CD14-positive monocyte (primary cell): ENCODE results near the gene CCDC174. TPM values are rescaled to one million over a fixed set of nuclear protein-coding genes. Genes with fewer than 3 reads are reported as not detected.

Source experiments
- DNase-seq, 3 donors: peaks; one replicate each; pipeline ENCODE4 v3.0.0-alpha.2; 2011 to 2022
- H2AFZ ChIP-seq: 2 replicates; pipeline ENCODE4 v1.6.0; 2012; ENCODE audit warnings: mild to moderate bottlenecking, low read depth, low read length, inconsistent platforms; ENCODE audit not compliant: insufficient read depth, poor library complexity, severe bottlenecking
- H3K27ac ChIP-seq, 2 donors: 1 replicate in 1 of 2; 2 replicates in 1 of 2; pipeline ENCODE4 v1.5.1; 2012 to 2013; ENCODE audit warnings: low read length in 2 of 2, control low read depth in 1 of 2, inconsistent platforms in 1 of 2, low read depth in 1 of 2, mild to moderate bottlenecking in 1 of 2
- H3K27me3 ChIP-seq, 2 donors: one replicate each; pipeline versions ENCODE4 v1.6.0 to v1.6.1; 2011 to 2013; ENCODE audit warnings: low read length in 2 of 2; ENCODE audit not compliant: control insufficient read depth in 2 of 2, insufficient read depth in 2 of 2
- H3K36me3 ChIP-seq, 2 donors: replicated peaks in 1 of 2; 1 replicate in 1 of 2; 2 replicates in 1 of 2; pipeline versions ENCODE4 v1.5.1 to v1.6.1; 2012 to 2013; ENCODE audit warnings: low read length in 2 of 2, control low read depth in 1 of 2, inconsistent platforms in 1 of 2, mild to moderate bottlenecking in 1 of 2; ENCODE audit not compliant: insufficient read depth in 2 of 2, control insufficient read depth in 1 of 2
- H3K4me1 ChIP-seq, 2 donors: 1 replicate in 1 of 2; 2 replicates in 1 of 2; pipeline versions ENCODE4 v1.5.1 to v1.6.1; 2012 to 2013; ENCODE audit warnings: low read length in 2 of 2, control low read depth in 1 of 2, inconsistent platforms in 1 of 2, mild to moderate bottlenecking in 1 of 2, moderate library complexity in 1 of 2; ENCODE audit not compliant: insufficient read depth in 2 of 2, control insufficient read depth in 1 of 2
- H3K4me2 ChIP-seq: replicated peaks from 2 replicates; pipeline ENCODE3; 2012; ENCODE audit warnings: low read length, moderate library complexity, mild to moderate bottlenecking; ENCODE audit not compliant: poor library complexity, severe bottlenecking; ENCODE audit errors: extremely low read depth
- H3K4me3 ChIP-seq, 3 experiments: fragments of 200-600 bp in 1 of 3; sonication (generic) in 1 of 3; replicated peaks in 1 of 3; 1 replicate in 2 of 3; 2 replicates in 1 of 3; pipeline ENCODE4 v1.5.1; 2011 to 2013; ENCODE audit warnings: low read length in 3 of 3, mild to moderate bottlenecking in 3 of 3, control low read depth in 2 of 3, low read depth in 2 of 3, inconsistent platforms in 1 of 3, moderate library complexity in 1 of 3
- H3K79me2 ChIP-seq: 2 replicates; pipeline ENCODE4 v1.6.0; 2012; ENCODE audit warnings: mild to moderate bottlenecking, control low read depth, inconsistent platforms, low read length, moderate library complexity; ENCODE audit not compliant: insufficient read depth
- H3K9ac ChIP-seq: 2 replicates; pipeline ENCODE4 v1.6.0; 2017; ENCODE audit warnings: low read length, mild to moderate bottlenecking; ENCODE audit not compliant: insufficient read depth, poor library complexity, severe bottlenecking
- H3K9me3 ChIP-seq, 2 donors: replicated peaks in 1 of 2; 1 replicate in 1 of 2; 2 replicates in 1 of 2; pipeline versions ENCODE4 v1.5.1 to v1.6.1; 2012 to 2013; ENCODE audit warnings: low read length in 2 of 2, control low read depth in 1 of 2; ENCODE audit not compliant: control insufficient read depth in 1 of 2, insufficient read depth in 1 of 2
- H4K20me1 ChIP-seq: 2 replicates; pipeline ENCODE4 v1.6.0; 2012; ENCODE audit warnings: mild to moderate bottlenecking, low read length, control low read depth, moderate library complexity; ENCODE audit not compliant: insufficient read depth
- H3K27ac Mint-ChIP-seq, 7 donors: one replicate each; pipeline ENCODE4 v1.8.0; 2020; ENCODE audit warnings: mild to moderate bottlenecking in 7 of 7, mixed read lengths in 7 of 7, moderate library complexity in 6 of 7, inconsistent platforms in 2 of 7
- H3K27me3 Mint-ChIP-seq, 3 donors: one replicate each; pipeline ENCODE4 v1.8.0; 2021 to 2022; ENCODE audit warnings: low read depth in 3 of 3, mild to moderate bottlenecking in 3 of 3, mixed read lengths in 3 of 3, moderate library complexity in 3 of 3, inconsistent platforms in 1 of 3
- H3K36me3 Mint-ChIP-seq, 2 donors: one replicate each; pipeline ENCODE4 v1.8.0; 2020; ENCODE audit warnings: mixed read lengths in 2 of 2, inconsistent platforms in 1 of 2, mild to moderate bottlenecking in 1 of 2
- H3K4me1 Mint-ChIP-seq: one replicate; pipeline ENCODE4 v1.8.0; 2020; ENCODE audit warnings: mild to moderate bottlenecking, mixed read lengths
- H3K4me3 Mint-ChIP-seq, 2 donors: one replicate each; pipeline ENCODE4 v1.8.0; 2020; ENCODE audit warnings: mild to moderate bottlenecking in 2 of 2, mixed read lengths in 2 of 2, moderate library complexity in 1 of 2
- H3K9me3 Mint-ChIP-seq, 7 donors: one replicate each; pipeline ENCODE4 v1.8.0; 2020 to 2022; ENCODE audit warnings: mixed read lengths in 7 of 7, mild to moderate bottlenecking in 6 of 7, moderate library complexity in 6 of 7, inconsistent platforms in 2 of 7
- WGBS: methylation state at CpG from one replicate; pipeline ENCODE4 v1.1.5; 2013; ENCODE audit warnings: missing lambda C conversion rate; ENCODE audit not compliant: insufficient coverage; 5-methylcytosine and 5-hydroxymethylcytosine counted together
- intact Hi-C, 2 donors: fragments of 100-400 bp; cut with micrococcal nuclease; formaldehyde crosslinking; loops; one replicate each; pipeline versions ENCODE4 v1.15.0 to v1.15.1; 2023
- polyA plus RNA-seq, 3 donors: library from polyadenylated mRNA; depleted of rRNA in 1 of 3; unstranded in 2 of 3; stranded (reverse) in 1 of 3; fragments of 300-500 nt in 2 of 3; fragments of >200 nt in 1 of 3; fragmentation: Illumina TruSeq in 2 of 3; gene quantifications; 1 replicate in 2 of 3; 2 replicates in 1 of 3; pipeline ENCODE4 v1.2.3, GENCODE V29; 2012 to 2021
- TF ChIP-seq, protein P1 (sequence below): fragments of 200-600 bp; IDR thresholded peaks from one replicate; pipeline ENCODE4 v1.8.0; 2022; ENCODE audit warnings: antibody characterized with exemption, mild to moderate bottlenecking

CCDC174 gene
- polyA plus RNA-seq, 3 donors, result 6.2 to 7.9 (median 7.4) TPM

DNA sequence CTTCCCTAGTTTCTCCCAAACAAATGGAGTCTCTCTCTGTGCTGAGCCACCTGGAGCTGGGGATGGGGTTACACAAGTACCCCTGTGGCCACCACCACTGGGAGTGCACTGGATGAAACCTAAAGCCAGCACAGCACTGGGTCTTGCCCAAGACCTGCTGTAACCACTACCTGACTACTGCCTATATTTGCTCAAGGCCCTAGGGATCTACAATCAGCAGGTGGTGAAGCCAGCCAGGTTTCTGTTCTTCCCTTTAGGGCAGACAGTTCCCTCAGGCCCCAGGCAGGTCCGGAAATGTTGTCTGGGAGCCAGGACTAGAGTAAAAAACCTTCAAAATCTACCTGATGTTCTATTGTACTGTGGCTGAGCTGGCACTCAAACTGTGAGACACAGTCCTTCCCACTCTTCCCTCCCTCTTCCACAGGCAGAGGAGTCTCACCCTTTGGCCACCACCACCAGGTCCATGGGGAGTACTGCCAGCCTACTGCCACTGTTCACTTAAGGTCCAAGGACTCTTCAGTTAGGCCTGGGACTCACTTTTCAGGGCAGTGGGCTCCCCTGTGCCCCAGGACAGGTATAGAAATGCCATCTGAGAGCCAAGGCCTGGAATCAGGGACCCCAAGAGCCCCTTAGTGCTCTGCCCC, 47.2 kb downstream of the CCDC174 start:
- TF ChIP-seq, protein P1, sequence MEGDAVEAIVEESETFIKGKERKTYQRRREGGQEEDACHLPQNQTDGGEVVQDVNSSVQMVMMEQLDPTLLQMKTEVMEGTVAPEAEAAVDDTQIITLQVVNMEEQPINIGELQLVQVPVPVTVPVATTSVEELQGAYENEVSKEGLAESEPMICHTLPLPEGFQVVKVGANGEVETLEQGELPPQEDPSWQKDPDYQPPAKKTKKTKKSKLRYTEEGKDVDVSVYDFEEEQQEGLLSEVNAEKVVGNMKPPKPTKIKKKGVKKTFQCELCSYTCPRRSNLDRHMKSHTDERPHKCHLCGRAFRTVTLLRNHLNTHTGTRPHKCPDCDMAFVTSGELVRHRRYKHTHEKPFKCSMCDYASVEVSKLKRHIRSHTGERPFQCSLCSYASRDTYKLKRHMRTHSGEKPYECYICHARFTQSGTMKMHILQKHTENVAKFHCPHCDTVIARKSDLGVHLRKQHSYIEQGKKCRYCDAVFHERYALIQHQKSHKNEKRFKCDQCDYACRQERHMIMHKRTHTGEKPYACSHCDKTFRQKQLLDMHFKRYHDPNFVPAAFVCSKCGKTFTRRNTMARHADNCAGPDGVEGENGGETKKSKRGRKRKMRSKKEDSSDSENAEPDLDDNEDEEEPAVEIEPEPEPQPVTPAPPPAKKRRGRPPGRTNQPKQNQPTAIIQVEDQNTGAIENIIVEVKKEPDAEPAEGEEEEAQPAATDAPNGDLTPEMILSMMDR, result no peak
- Mint-ChIP-seq H3K36me3 (no peaks in the 10 kb centered on the region), H3K4me3 (no peak overlapping the region), H3K27me3 (peaks cover 0 to 2% (median 1%) of the 10 kb centered on the region in 3 donors), H3K27ac (no peak overlapping the region), H3K9me3 (peaks cover 0 to 4% (median 2%) of the 10 kb centered on the region in 7 donors), H3K4me1 (no peaks in the 10 kb centered on the region)
- H3K9ac ChIP-seq, result no peak overlapping the region
- H3K9me3 ChIP-seq, result no peaks in the 10 kb centered on the region
- H3K27me3 ChIP-seq, result no peaks in the 10 kb centered on the region
- no peak for DNase-seq
- intact Hi-C loops, result no loop called here
- no peaks in the 10 kb centered on the region for H3K79me2 ChIP-seq
- H3K4me2 ChIP-seq, result no peak overlapping the region
- H3K4me3 ChIP-seq, result no peak overlapping the region
- WGBS, result 100% methylated on average over 1 of the region's 1 CpG
- no peaks in the 10 kb centered on the region for H4K20me1 ChIP-seq
- no peaks in the 10 kb centered on the region for H3K36me3 ChIP-seq
- H3K4me1 ChIP-seq, result no peaks in the 10 kb centered on the region
- no peak overlapping the region for H2AFZ ChIP-seq
- H3K27ac ChIP-seq, result no peak overlapping the region

DNA sequence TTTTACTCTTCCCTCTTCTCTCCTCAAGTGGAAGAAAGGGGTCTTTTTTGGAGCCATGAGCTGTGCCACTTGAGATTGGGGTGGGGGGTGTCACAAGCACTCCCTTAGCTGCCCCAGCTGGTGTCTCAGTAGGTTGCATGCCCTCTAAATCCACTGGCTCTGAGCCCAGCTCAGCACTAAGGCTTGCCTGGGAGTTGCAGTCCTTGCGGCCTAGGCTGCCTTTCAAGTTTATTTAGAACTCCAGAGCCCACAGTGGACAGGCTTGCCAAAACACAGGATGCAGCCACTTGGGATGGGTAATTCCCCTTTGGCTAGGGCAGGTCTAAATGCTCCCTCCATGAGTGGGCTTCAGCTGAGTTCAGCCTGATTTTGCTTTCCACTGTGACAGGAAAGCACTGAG, 48.1 kb downstream of the CCDC174 start:
- Histone ChIP-seq H3K36me3 (no peaks in the 10 kb centered on the region), H3K27ac (no peak overlapping the region), H3K4me1 (no peaks in the 10 kb centered on the region), H3K9ac (no peak overlapping the region), H3K27me3 (no peaks in the 10 kb centered on the region), H3K4me2 (no peak overlapping the region), H3K79me2 (no peaks in the 10 kb centered on the region), H3K4me3 (no peak overlapping the region), H3K9me3 (no peaks in the 10 kb centered on the region), H2AFZ (no peak overlapping the region), H4K20me1 (no peaks in the 10 kb centered on the region)
- intact Hi-C loops, result no loop called here
- H3K4me3 Mint-ChIP-seq, result no peak overlapping the region
- TF ChIP-seq, protein P1, result no peak
- whole genome bisulfite sequencing, result 93% methylated on average over 1 of the region's 1 CpG
- H3K27me3 Mint-ChIP-seq, result peaks cover 0 to 2% (median 2%) of the 10 kb centered on the region in 3 donors
- peaks cover 0 to 2% (median 0%) of the 10 kb centered on the region in 7 donors for H3K9me3 Mint-ChIP-seq
- no peak overlapping the region for H3K27ac Mint-ChIP-seq
- no peaks in the 10 kb centered on the region for H3K36me3 Mint-ChIP-seq
- no peak for DNase-seq
- H3K4me1 Mint-ChIP-seq, result no peaks in the 10 kb centered on the region
